ENCODE measurements around the gene CCDC146. TPM values are rescaled to one million over a fixed set of nuclear protein-coding genes. Genes with fewer than 3 reads are reported as not detected.
"Not testable (repeated sequence)": the region's sequence is repeated elsewhere in the genome, so short reads cannot be mapped to it uniquely, and the experiment has no call there.

CCDC146 gene
- polyA plus RNA-seq, 1 donor from 2014 or later, result 13.0 TPM

DNA sequence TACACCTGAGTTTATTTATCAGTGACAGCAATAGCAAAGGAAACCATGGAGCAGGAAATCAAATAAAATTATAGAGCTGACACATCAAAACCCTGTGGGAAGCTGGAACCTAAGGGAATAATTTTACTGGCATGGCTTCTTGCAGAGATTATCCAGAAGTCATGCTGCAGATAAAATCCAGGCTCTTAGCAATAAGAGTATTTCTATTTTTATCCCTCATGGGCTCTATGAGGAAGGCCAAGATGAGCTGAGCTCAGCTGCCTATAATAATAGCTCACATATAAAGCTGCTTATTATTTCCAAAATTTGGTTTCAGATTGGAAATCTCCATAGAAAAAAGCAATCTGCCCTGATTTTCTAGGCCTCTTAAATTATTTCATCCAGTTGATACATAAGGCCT, 43.3 kb upstream of the CCDC146 start:
- TF ChIP-seq POLR2AphosphoS5 (IDR thresholded peaks at IDR 0.05), result peak; percentile 26
- H3F3A ChIP-seq (ENCODE audit: insufficient read depth, low read length, poor library complexity, severe bottlenecking); H3K27ac ChIP-seq (ENCODE audit: low read length); H2AFZ ChIP-seq (ENCODE audit: low read depth, low read length); H3K4me2 ChIP-seq (ENCODE audit: low read length); H3K79me2 ChIP-seq (replicated peaks; ENCODE audit: insufficient read depth, low read length); H3K9ac ChIP-seq (ENCODE audit: low read length); H4K20me1 ChIP-seq (ENCODE audit: insufficient read depth); H3K27me3 ChIP-seq (ENCODE audit: insufficient read depth, low read depth, low read length); H3K9me2 ChIP-seq (ENCODE audit: insufficient read depth, low read length); H3K36me3 ChIP-seq (ENCODE audit: insufficient read depth, low read length); H3K4me3 ChIP-seq (ENCODE audit: low read length); H3K9me3 ChIP-seq (ENCODE audit: low read length): not testable (repeated sequence)

DNA sequence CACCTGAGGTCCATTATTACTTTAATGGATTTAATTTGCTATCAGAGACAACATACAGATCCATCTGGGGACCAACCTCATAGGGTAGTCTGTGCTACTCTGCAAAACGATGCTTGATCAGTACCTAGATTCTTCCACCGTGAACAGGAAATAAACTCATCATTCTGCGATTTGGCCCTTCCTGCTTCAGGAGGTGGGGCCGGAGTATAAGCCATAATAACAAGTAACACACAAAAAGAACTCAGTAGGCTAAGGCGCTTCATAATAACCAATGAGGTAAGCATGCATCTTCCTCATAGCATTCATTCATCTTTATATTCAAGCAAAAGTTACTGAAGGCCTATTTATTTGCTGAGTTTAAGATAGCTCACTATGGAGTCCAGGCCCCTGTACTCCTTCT, 42.8 kb upstream of the CCDC146 start:
- not testable (repeated sequence) for H3K36me3 ChIP-seq (ENCODE audit: insufficient read depth, low read length); H3K9ac ChIP-seq (ENCODE audit: low read length); H3K4me3 ChIP-seq (ENCODE audit: low read length); H3K27ac ChIP-seq (ENCODE audit: low read length); H3K4me2 ChIP-seq (ENCODE audit: low read length); H2AFZ ChIP-seq (ENCODE audit: low read depth, low read length); H3K9me3 ChIP-seq (ENCODE audit: low read length); H3F3A ChIP-seq (ENCODE audit: insufficient read depth, low read length, poor library complexity, severe bottlenecking); H3K27me3 ChIP-seq (ENCODE audit: insufficient read depth, low read depth, low read length); H3K9me2 ChIP-seq (ENCODE audit: insufficient read depth, low read length); H4K20me1 ChIP-seq (ENCODE audit: insufficient read depth); H3K79me2 ChIP-seq (replicated peaks; ENCODE audit: insufficient read depth, low read length)

DNA sequence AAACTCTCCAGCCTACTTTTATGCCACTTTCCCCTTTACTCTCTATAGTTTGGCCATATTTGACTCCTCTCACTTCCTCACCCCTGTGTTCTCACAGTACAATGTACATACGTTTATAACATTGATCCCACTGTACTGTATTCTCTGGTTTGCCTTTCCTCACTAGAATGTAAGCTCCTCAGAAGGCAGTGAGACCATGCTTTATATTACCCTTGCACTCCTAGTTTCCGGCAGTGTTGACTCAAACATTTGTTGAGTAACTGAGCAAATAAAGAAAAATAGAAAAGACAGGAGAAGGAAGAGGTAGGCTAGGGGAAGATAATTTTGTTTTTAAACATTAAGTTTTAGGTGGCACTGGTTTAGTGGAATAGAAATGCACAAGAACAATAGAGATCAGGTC, 42.2 kb upstream of the CCDC146 start:
- H4K20me1 ChIP-seq (ENCODE audit: insufficient read depth); H3K4me3 ChIP-seq (ENCODE audit: low read length); H3K9me2 ChIP-seq (ENCODE audit: insufficient read depth, low read length); H2AFZ ChIP-seq (ENCODE audit: low read depth, low read length); H3K36me3 ChIP-seq (ENCODE audit: insufficient read depth, low read length); H3K27me3 ChIP-seq (ENCODE audit: insufficient read depth, low read depth, low read length); H3K9me3 ChIP-seq (ENCODE audit: low read length); H3K9ac ChIP-seq (ENCODE audit: low read length); H3K27ac ChIP-seq (ENCODE audit: low read length); H3F3A ChIP-seq (ENCODE audit: insufficient read depth, low read length, poor library complexity, severe bottlenecking); H3K79me2 ChIP-seq (replicated peaks; ENCODE audit: insufficient read depth, low read length); H3K4me2 ChIP-seq (ENCODE audit: low read length): not testable (repeated sequence)

DNA sequence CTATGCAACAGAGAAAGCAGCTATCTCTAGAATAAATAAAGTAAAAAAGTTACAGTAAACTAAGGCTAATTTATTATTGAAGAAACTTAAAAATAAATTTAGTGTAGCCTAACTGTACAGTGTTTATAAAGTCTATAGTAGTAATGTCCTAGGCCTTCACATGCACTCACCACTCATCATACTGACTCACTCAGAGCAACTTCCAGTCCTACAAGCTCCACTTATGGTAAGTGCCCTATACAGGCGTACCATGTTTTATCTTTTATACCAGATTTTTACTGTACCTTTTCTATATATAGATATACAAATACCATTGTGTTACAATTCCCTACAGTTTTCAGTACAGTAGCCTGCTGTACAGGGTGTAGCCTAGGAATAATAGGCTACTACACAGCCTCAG, 40.2 kb upstream of the CCDC146 start:
- not testable (repeated sequence) for H4K20me1 ChIP-seq (ENCODE audit: insufficient read depth); H3K36me3 ChIP-seq (ENCODE audit: insufficient read depth, low read length); H3K79me2 ChIP-seq (replicated peaks; ENCODE audit: insufficient read depth, low read length); H3K27me3 ChIP-seq (ENCODE audit: insufficient read depth, low read depth, low read length); H3K9me3 ChIP-seq (ENCODE audit: low read length); H3K4me2 ChIP-seq (ENCODE audit: low read length); H3F3A ChIP-seq (ENCODE audit: insufficient read depth, low read length, poor library complexity, severe bottlenecking); H3K9me2 ChIP-seq (ENCODE audit: insufficient read depth, low read length); H3K27ac ChIP-seq (ENCODE audit: low read length); H3K9ac ChIP-seq (ENCODE audit: low read length); H3K4me3 ChIP-seq (ENCODE audit: low read length); H2AFZ ChIP-seq (ENCODE audit: low read depth, low read length)

DNA sequence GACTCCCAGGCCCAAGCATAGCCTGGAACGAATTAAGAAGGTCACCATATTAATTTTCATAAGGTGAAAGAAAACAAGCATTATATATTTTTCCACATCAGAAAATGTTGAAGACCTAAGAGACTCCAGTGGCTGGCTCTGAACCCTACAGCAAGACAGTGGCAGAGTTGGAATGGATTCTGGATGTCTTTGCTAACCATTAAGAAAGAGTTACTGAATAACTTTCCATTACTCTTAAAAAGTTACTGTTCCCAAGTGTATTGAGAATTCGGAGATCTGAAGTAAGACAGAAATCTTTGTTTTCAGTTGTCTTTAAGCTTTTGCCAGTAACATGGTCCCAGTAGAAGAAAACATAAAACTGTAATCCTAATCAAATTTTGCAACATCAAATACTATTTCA, 30.1 kb upstream of the CCDC146 start:
- H3K9me2 ChIP-seq (ENCODE audit: insufficient read depth, low read length); H3K4me2 ChIP-seq (ENCODE audit: low read length); H3K27me3 ChIP-seq (ENCODE audit: insufficient read depth, low read depth, low read length); H3K79me2 ChIP-seq (replicated peaks; ENCODE audit: insufficient read depth, low read length); H3K36me3 ChIP-seq (ENCODE audit: insufficient read depth, low read length); H2AFZ ChIP-seq (ENCODE audit: low read depth, low read length); H3K9ac ChIP-seq (ENCODE audit: low read length); H3K9me3 ChIP-seq (ENCODE audit: low read length); H3F3A ChIP-seq (ENCODE audit: insufficient read depth, low read length, poor library complexity, severe bottlenecking); H3K27ac ChIP-seq (ENCODE audit: low read length); H4K20me1 ChIP-seq (ENCODE audit: insufficient read depth); H3K4me3 ChIP-seq (ENCODE audit: low read length): not testable (repeated sequence)

DNA sequence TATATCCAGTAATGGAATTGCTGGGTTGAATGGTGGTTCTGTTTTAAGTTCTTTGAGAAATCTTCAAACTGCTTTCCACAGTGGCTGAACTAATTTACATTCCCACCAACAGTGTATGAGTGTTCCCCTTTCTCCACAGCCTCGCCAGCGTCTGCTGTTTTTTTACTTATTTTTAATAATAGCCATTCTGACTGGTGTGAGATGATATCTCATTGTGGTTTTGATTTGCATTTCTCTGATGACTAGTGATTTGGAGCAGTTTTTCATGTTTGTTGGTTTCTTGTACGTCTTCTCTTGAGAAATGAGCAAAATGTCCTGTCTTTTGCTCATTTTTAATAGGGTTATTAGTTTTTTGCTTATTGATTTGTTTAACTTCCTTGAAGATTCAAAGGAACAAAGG, 21.9 kb upstream of the CCDC146 start:
- H4K20me1 ChIP-seq (ENCODE audit: insufficient read depth); H3K9me3 ChIP-seq (ENCODE audit: low read length); H3K9me2 ChIP-seq (ENCODE audit: insufficient read depth, low read length); H3K9ac ChIP-seq (ENCODE audit: low read length); H3K27ac ChIP-seq (ENCODE audit: low read length); H3K27me3 ChIP-seq (ENCODE audit: insufficient read depth, low read depth, low read length); H3K79me2 ChIP-seq (replicated peaks; ENCODE audit: insufficient read depth, low read length); H3K36me3 ChIP-seq (ENCODE audit: insufficient read depth, low read length); H2AFZ ChIP-seq (ENCODE audit: low read depth, low read length); H3K4me2 ChIP-seq (ENCODE audit: low read length); H3K4me3 ChIP-seq (ENCODE audit: low read length); H3F3A ChIP-seq (ENCODE audit: insufficient read depth, low read length, poor library complexity, severe bottlenecking): not testable (repeated sequence)

DNA sequence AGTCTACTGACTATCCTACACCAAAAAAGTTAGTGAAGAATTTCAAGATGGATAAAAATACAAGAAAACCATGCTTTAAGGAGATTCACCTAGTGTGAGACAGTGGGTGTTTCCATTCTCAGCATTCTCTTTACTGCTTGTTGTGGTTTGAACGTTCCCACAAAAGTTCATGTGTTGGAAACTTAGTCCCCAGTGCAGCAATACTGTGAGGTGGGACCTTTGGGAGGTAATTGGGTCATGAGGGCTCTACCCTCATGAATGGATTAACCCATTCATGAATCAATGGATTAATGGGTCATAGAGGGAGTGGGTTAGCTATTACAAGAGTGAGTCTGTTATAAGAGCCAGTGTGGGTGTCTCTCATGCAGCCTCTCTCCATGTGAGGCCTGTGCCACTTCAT, 21.2 kb upstream of the CCDC146 start:
- H3K4me3 ChIP-seq (ENCODE audit: low read length); H3K27me3 ChIP-seq (ENCODE audit: insufficient read depth, low read depth, low read length); H3K9me3 ChIP-seq (ENCODE audit: low read length); H3F3A ChIP-seq (ENCODE audit: insufficient read depth, low read length, poor library complexity, severe bottlenecking); H3K4me2 ChIP-seq (ENCODE audit: low read length); H3K9ac ChIP-seq (ENCODE audit: low read length); H4K20me1 ChIP-seq (ENCODE audit: insufficient read depth); H3K9me2 ChIP-seq (ENCODE audit: insufficient read depth, low read length); H2AFZ ChIP-seq (ENCODE audit: low read depth, low read length); H3K36me3 ChIP-seq (ENCODE audit: insufficient read depth, low read length); H3K79me2 ChIP-seq (replicated peaks; ENCODE audit: insufficient read depth, low read length); H3K27ac ChIP-seq (ENCODE audit: low read length): not testable (repeated sequence)

DNA sequence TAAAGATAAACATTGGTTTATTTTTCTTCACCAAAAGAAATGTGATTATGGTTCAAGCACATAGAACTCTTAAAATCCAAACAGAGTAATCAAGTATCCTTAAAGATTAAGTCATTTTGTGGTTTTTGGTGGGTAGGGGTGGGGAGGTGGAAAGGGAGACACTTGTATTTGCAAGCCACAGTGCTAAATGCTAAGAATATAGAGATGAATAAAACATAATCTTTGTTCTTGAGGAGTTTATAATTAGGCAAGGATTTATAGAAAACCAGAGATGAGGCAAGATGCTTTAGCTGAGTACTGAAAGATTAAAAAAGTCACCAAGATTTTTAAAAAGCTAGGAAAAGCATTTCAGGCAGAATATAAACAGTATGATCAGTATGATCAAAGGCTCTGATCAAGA, 19.7 kb upstream of the CCDC146 start:
- not testable (repeated sequence) for H3K27ac ChIP-seq (ENCODE audit: low read length); H3K27me3 ChIP-seq (ENCODE audit: insufficient read depth, low read depth, low read length); H3K4me3 ChIP-seq (ENCODE audit: low read length); H3K9ac ChIP-seq (ENCODE audit: low read length); H2AFZ ChIP-seq (ENCODE audit: low read depth, low read length); H4K20me1 ChIP-seq (ENCODE audit: insufficient read depth); H3K4me2 ChIP-seq (ENCODE audit: low read length); H3K79me2 ChIP-seq (replicated peaks; ENCODE audit: insufficient read depth, low read length); H3K9me2 ChIP-seq (ENCODE audit: insufficient read depth, low read length); H3F3A ChIP-seq (ENCODE audit: insufficient read depth, low read length, poor library complexity, severe bottlenecking); H3K36me3 ChIP-seq (ENCODE audit: insufficient read depth, low read length); H3K9me3 ChIP-seq (ENCODE audit: low read length)

Data from neural cell (in vitro differentiated cells).